GM21526 (cell line): ENCODE measurements around the gene KATNB1.

ENCODE experiments used
- ATAC-seq: cut with Tn5 transposase; IDR thresholded peaks from one replicate; pipeline ENCODE4 v1.9.1; 2021; ENCODE audit warnings: moderate library complexity; ENCODE audit not compliant: unreplicated experiment, low FRiP score

The KATNB1 gene

GRCh38 chr16:57802341-57803133 lies 67.0 kb downstream of the KATNB1 start, which contains the start of gene KIFC3:
TSS of gene KIFC3 (minus strand) at chr16:57802491. CDS start at chr16:57798243, 4,248 bp downstream.
- ATAC-seq = no peak

- no peak for ATAC-seq
Measured at GRCh38 chr16:57803134-57803990, 67.8 kb downstream of the KATNB1 start.

GRCh38 chr16:57804111-57804837 lies 68.7 kb downstream of the KATNB1 start:
- no peak for ATAC-seq

GRCh38 chr16:57805176-57805575 lies 69.6 kb downstream of the KATNB1 start:
- no peak for ATAC-seq
